ENCODE data around the gene GPR160.

DNA sequence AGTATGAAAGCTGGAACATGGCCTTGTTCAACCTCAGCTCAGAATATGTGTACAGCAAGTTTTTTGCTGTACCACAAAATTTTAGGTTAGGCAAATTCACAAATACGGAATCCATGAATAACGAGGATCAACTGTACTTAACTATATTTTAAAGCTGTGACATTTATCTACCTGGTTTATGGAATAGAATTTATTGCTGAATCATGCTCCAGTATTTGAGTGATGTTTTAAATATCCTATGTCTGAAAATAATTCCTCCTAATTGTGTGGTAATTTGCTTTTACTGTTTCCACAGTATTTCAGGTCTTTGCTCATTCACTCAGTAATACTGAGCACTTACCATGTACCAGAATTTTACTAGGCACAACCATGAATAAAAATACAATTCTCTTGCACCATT lies 41.7 kb upstream of the GPR160 start:
- TF ChIP-seq EZH2 (IDR thresholded peaks at IDR 0.05), result no peak
- TF ChIP-seq ZNF274 (IDR thresholded peaks at IDR 0.05; ENCODE audit: low read depth, low read length), result no peak
- no peak for TF ChIP-seq POLR2AphosphoS5 (IDR thresholded peaks at IDR 0.05; ENCODE audit: low read depth, low read length)
- TF ChIP-seq, protein P1, sequence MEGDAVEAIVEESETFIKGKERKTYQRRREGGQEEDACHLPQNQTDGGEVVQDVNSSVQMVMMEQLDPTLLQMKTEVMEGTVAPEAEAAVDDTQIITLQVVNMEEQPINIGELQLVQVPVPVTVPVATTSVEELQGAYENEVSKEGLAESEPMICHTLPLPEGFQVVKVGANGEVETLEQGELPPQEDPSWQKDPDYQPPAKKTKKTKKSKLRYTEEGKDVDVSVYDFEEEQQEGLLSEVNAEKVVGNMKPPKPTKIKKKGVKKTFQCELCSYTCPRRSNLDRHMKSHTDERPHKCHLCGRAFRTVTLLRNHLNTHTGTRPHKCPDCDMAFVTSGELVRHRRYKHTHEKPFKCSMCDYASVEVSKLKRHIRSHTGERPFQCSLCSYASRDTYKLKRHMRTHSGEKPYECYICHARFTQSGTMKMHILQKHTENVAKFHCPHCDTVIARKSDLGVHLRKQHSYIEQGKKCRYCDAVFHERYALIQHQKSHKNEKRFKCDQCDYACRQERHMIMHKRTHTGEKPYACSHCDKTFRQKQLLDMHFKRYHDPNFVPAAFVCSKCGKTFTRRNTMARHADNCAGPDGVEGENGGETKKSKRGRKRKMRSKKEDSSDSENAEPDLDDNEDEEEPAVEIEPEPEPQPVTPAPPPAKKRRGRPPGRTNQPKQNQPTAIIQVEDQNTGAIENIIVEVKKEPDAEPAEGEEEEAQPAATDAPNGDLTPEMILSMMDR (IDR thresholded peaks at IDR 0.05 in 2 of 3, conservative IDR thresholded peaks at IDR 0.05 in 1 of 3; ENCODE audit: borderline replicate concordance in 1 of 3, insufficient read depth in 1 of 3, low read depth in 2 of 3, low read length in 2 of 3), result no peak
- TF ChIP-seq ZFX (IDR thresholded peaks at IDR 0.05), result no peak
- TF ChIP-seq, protein P2, sequence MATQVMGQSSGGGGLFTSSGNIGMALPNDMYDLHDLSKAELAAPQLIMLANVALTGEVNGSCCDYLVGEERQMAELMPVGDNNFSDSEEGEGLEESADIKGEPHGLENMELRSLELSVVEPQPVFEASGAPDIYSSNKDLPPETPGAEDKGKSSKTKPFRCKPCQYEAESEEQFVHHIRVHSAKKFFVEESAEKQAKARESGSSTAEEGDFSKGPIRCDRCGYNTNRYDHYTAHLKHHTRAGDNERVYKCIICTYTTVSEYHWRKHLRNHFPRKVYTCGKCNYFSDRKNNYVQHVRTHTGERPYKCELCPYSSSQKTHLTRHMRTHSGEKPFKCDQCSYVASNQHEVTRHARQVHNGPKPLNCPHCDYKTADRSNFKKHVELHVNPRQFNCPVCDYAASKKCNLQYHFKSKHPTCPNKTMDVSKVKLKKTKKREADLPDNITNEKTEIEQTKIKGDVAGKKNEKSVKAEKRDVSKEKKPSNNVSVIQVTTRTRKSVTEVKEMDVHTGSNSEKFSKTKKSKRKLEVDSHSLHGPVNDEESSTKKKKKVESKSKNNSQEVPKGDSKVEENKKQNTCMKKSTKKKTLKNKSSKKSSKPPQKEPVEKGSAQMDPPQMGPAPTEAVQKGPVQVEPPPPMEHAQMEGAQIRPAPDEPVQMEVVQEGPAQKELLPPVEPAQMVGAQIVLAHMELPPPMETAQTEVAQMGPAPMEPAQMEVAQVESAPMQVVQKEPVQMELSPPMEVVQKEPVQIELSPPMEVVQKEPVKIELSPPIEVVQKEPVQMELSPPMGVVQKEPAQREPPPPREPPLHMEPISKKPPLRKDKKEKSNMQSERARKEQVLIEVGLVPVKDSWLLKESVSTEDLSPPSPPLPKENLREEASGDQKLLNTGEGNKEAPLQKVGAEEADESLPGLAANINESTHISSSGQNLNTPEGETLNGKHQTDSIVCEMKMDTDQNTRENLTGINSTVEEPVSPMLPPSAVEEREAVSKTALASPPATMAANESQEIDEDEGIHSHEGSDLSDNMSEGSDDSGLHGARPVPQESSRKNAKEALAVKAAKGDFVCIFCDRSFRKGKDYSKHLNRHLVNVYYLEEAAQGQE (IDR thresholded peaks at IDR 0.05; ENCODE audit: low read depth), result no peak
- TF ChIP-seq EZH2phosphoT487 (IDR thresholded peaks at IDR 0.05; ENCODE audit: borderline replicate concordance), result no peak
- TF ChIP-seq YY1 (IDR thresholded peaks at IDR 0.05; ENCODE audit: extremely low read depth, insufficient replicate concordance, low read depth, low read length), result no peak
- TF ChIP-seq RAD21 (IDR thresholded peaks at IDR 0.05; ENCODE audit: low read depth), result no peak
